ENCODE results near the gene MYORG. TPM values are rescaled to one million over a fixed set of nuclear protein-coding genes. Genes with fewer than 3 reads are reported as not detected.

MYORG gene
- total RNA-seq, 4 donors from 2014 or later: 7.8 to 27.2 (median 15.4) TPM

DNA sequence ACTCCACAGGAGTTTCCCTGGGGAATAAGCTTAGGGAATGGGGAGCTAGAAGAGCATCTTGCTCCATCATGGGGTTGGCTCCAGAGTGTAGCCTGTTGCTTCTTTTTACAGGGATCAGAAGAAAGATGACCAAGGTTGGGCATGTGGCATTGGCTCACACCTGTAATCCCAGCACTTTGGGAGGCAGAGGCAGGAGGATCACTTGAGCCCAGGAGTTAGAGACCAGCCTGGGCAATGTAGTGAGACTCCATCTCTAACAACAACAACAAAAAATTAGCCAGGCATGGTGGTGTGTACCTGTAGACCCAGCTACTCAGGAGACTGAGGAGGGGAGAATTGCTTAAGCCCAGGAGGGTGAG, 28.9 kb downstream of the MYORG start:
- Histone ChIP-seq H3K36me3 (peaks cover 0 to 20% (median 5%) of the 10 kb centered on the region in 4 donors), H3K4me3 (no peak overlapping the region), H3K27ac (replicated peaks in 1 of 4) (peak overlapping the region in 2 of 4 donors; percentile 67 to 77), H3K27me3 (no peaks in the 10 kb centered on the region), H3K9me3 (no peaks in the 10 kb centered on the region), H3K4me1 (peaks cover 13 to 50% (median 48%) of the 10 kb centered on the region in 4 donors)
- DNase-seq (ENCODE audit: extremely low spot score): no peak
- intact Hi-C loops (cut with DNase I): no loop called here
- TF ChIP-seq, protein P1, sequence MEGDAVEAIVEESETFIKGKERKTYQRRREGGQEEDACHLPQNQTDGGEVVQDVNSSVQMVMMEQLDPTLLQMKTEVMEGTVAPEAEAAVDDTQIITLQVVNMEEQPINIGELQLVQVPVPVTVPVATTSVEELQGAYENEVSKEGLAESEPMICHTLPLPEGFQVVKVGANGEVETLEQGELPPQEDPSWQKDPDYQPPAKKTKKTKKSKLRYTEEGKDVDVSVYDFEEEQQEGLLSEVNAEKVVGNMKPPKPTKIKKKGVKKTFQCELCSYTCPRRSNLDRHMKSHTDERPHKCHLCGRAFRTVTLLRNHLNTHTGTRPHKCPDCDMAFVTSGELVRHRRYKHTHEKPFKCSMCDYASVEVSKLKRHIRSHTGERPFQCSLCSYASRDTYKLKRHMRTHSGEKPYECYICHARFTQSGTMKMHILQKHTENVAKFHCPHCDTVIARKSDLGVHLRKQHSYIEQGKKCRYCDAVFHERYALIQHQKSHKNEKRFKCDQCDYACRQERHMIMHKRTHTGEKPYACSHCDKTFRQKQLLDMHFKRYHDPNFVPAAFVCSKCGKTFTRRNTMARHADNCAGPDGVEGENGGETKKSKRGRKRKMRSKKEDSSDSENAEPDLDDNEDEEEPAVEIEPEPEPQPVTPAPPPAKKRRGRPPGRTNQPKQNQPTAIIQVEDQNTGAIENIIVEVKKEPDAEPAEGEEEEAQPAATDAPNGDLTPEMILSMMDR (IDR thresholded peaks at IDR 0.05): no peak
- TF ChIP-seq POLR2AphosphoS5 (IDR thresholded peaks at IDR 0.05) (no peak), POLR2A (IDR thresholded peaks at IDR 0.05; ENCODE audit: low read depth) (no peak), EP300 (IDR thresholded peaks at IDR 0.05) (no peak)

DNA sequence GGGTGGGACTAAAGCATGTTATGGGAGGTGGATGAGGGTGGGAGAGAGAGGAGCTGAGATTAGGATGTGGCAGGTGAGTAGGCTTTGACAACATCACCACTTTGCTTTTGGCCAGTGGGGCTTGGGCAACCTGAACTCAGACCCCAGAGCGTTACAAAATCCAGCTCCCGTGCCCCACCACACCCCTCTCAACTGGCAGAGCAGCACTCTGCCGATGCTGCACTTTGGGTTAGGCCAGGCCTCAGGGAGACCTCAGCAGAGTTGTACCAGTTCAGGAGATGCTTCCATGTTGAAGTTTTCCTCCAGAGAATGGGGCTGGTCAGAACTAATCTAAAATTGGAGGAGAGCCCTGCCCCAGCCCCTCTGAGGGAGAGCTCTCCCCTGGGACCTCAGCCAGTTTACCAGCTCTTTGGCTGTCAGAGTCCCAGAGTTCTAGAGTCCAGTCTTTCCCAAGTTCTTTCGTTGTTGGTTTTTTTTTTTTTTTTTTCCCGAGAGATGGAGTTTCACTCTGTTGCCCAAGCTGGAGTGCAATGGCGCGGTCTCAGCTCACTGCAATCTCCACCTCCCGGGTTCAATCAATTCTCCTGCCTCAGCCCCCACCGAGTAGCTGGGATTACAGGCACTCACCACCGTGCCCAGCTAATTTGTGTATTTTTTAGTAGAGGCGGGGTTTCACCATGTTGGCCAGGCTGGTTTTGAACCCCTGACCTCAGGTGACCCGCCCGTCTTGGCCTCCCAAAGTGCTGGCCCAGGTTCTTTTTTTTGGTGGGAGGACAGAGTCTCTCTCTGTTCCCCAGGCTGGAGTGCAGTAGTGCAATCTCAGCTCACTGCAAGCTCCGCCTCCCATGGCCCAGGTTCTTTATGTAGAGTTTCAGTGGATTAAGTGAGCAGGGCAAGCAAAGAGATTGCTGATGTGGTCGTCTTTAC, 29.6 kb downstream of the MYORG start:
- H3K4me1 ChIP-seq: peaks cover 13 to 56% (median 54%) of the 10 kb centered on the region in 4 donors
- intact Hi-C loops (cut with DNase I): no loop called here
- no peak for TF ChIP-seq POLR2A (IDR thresholded peaks at IDR 0.05; ENCODE audit: low read depth)
- TF ChIP-seq, protein P1 (IDR thresholded peaks at IDR 0.05): no peak
- H3K36me3 ChIP-seq: peaks cover 0 to 26% (median 8%) of the 10 kb centered on the region in 4 donors
- no peaks in the 10 kb centered on the region for H3K9me3 ChIP-seq
- WGBS: 87% methylated on average over 15 of the region's 15 CpGs
- peak overlapping the region in 3 of 4 donors; percentile 67 to 80 (median 77) for H3K27ac ChIP-seq (replicated peaks in 1 of 4)
- DNase-seq (ENCODE audit: extremely low spot score): no peak
- no peak overlapping the region for H3K4me3 ChIP-seq
- H3K27me3 ChIP-seq: no peaks in the 10 kb centered on the region

DNA sequence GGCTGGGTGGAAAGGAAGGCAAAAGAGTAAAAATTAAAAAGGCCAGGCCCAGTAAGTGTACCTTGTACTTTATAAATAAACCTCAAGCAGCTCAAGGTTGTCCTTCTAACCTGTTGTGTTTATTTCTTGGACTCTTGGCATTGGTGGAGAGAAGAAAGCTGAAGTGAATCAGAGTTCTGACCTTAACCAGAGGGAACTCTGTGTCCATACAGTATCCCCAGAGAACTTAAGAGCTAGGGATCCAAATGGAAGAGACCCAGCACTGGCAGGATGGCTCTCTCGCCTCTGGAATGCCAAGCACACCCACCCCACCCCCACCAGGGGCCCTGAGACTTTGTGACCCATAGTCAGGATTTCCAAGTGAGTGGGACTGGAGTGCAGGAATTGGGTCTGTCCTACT, 33.1 kb downstream of the MYORG start:
- WGBS: 67% methylated on average over 1 of the region's 1 CpG
- Histone ChIP-seq H3K4me3 (no peak overlapping the region), H3K9me3 (no peaks in the 10 kb centered on the region), H3K27me3 (no peaks in the 10 kb centered on the region), H3K27ac (replicated peaks in 1 of 4) (peak overlapping the region; percentile 58 to 80 (median 72)), H3K36me3 (peaks cover 6 to 54% (median 30%) of the 10 kb centered on the region in 4 donors), H3K4me1 (peaks cover 13 to 66% (median 65%) of the 10 kb centered on the region in 4 donors)
- TF ChIP-seq EP300 (IDR thresholded peaks at IDR 0.05): no peak
- no peak for TF ChIP-seq POLR2AphosphoS5 (IDR thresholded peaks at IDR 0.05)
- TF ChIP-seq, protein P1 (IDR thresholded peaks at IDR 0.05): no peak
- no peak for TF ChIP-seq POLR2A (IDR thresholded peaks at IDR 0.05; ENCODE audit: low read depth)
- DNase-seq (ENCODE audit: extremely low spot score): no peak
- intact Hi-C loops (cut with DNase I): no loop called here

DNA sequence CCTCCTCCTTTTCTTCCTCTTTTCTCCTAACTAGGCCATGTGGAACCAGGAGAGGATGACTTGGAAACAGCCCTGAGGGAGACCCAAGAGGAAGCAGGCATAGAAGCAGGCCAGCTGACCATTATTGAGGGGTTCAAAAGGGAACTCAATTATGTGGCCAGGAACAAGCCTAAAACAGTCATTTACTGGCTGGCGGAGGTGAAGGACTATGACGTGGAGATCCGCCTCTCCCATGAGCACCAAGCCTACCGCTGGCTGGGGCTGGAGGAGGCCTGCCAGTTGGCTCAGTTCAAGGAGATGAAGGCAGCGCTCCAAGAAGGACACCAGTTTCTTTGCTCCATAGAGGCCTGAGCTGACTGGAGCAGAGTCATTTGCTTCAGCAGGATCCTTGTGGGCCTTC, 33.6 kb downstream of the MYORG start:
- Histone ChIP-seq H3K9me3 (no peaks in the 10 kb centered on the region), H3K27me3 (no peaks in the 10 kb centered on the region), H3K4me3 (no peak overlapping the region), H3K4me1 (peaks cover 13 to 66% (median 65%) of the 10 kb centered on the region in 4 donors), H3K36me3 (peaks cover 7 to 56% (median 33%) of the 10 kb centered on the region in 4 donors), H3K27ac (replicated peaks in 1 of 4) (peak overlapping the region; percentile 58 to 80 (median 72))
- intact Hi-C loops (cut with DNase I): no loop called here
- no peak for DNase-seq (ENCODE audit: extremely low spot score)
- TF ChIP-seq EP300 (IDR thresholded peaks at IDR 0.05): no peak
- TF ChIP-seq, protein P1 (IDR thresholded peaks at IDR 0.05): no peak
- TF ChIP-seq POLR2A (IDR thresholded peaks at IDR 0.05; ENCODE audit: low read depth): no peak
- TF ChIP-seq POLR2AphosphoS5 (IDR thresholded peaks at IDR 0.05): peak; percentile 40 to 77
- 60% methylated on average over 5 of the region's 5 CpGs for WGBS
